K562 (cell line): ENCODE measurements around the gene DPM1. TPM values are rescaled to one million over a fixed set of nuclear protein-coding genes. Genes with fewer than 3 reads are reported as not detected.

Experiments
- CBX3 ChIP-seq, 2 experiments: IDR thresholded peaks; 1 replicate in 1 of 2; 2 replicates in 1 of 2; pipeline ENCODE4 v1.6.1; 2012; ENCODE audit warnings: inconsistent platforms in 2 of 2, low read length in 2 of 2, borderline replicate concordance in 1 of 2, control low read depth in 1 of 2
- ETV5 ChIP-seq: sonication (generic); formaldehyde crosslinking; IDR thresholded peaks from 2 replicates; pipeline ENCODE4 v1.4.0; 2020; ENCODE audit warnings: low read depth, mild to moderate bottlenecking, missing genetic modification reagents
- MCM5 ChIP-seq: fragments of 450-650 bp; IDR thresholded peaks from 2 replicates; pipeline ENCODE4 v1.6.1; 2016; ENCODE audit warnings: low read depth
- MTA2 ChIP-seq: fragments of 450-650 bp; IDR thresholded peaks from 2 replicates; pipeline ENCODE4 v1.6.1; 2016; ENCODE audit warnings: low read depth
- ZC3H8 ChIP-seq: fragments of 450-650 bp; IDR thresholded peaks from 2 replicates; pipeline ENCODE4 v1.6.1; 2017
- ZFP36 ChIP-seq: fragments of 150-350 bp; IDR thresholded peaks from 2 replicates; pipeline ENCODE4 v1.6.1; 2018; ENCODE audit warnings: low read length, low read depth; ENCODE audit not compliant: partially characterized antibody
- ZNF77 ChIP-seq: fragments of 250-450 bp; sonication (Bioruptor Pico); IDR thresholded peaks from 2 replicates; pipeline ENCODE4 v1.5.0; 2020
- polyA plus RNA-seq, 8 experiments: library from polyadenylated mRNA; depleted of rRNA in 4 of 8; stranded (reverse) in 5 of 8; unstranded in 3 of 8; fragments of >200 nt; fragmentation: Nextera tagmentation in 2 of 8; fragmentation: Illumina TruSeq in 1 of 8; extraction: Ambion mirVana in 2 of 8; extraction: Trizol in 1 of 8; gene quantifications; 2 replicates each; pipeline versions ENCODE4 v1.2.1 to v1.2.3, GENCODE V29; 2011 to 2014; ENCODE audit warnings: inconsistent platforms in 1 of 8, missing spikeins in 1 of 8
- total RNA-seq, 7 experiments: library from RNA; depleted of rRNA in 6 of 7; stranded (reverse); fragments of >200 nt in 6 of 7; fragmentation: Illumina TruSeq in 2 of 7; extraction: Trizol in 2 of 7; gene quantifications; 2 replicates each; pipeline versions ENCODE4 v1.2.1 to v1.2.3, GENCODE V29; 2011 to 2021; ENCODE audit warnings: low replicate concordance in 1 of 7
- TF ChIP-seq, protein P1 (sequence below): sonication (generic); formaldehyde crosslinking; IDR thresholded peaks from 2 replicates; pipeline ENCODE4 v1.8.0; 2023; ENCODE audit warnings: mild to moderate bottlenecking, missing genetic modification reagents
- TF ChIP-seq, protein P2 (sequence below): sonication (generic); formaldehyde crosslinking; IDR thresholded peaks from 2 replicates; pipeline ENCODE4 v1.9.0; 2022; ENCODE audit warnings: mild to moderate bottlenecking, missing genetic modification reagents

The DPM1 gene
- total and polyA plus RNA-seq, 9 of the 15 experiments (the other 6 are each of a cell fraction or from before 2014, with no cell fraction given) = 75.2 to 190 (median 153) TPM

DNA sequence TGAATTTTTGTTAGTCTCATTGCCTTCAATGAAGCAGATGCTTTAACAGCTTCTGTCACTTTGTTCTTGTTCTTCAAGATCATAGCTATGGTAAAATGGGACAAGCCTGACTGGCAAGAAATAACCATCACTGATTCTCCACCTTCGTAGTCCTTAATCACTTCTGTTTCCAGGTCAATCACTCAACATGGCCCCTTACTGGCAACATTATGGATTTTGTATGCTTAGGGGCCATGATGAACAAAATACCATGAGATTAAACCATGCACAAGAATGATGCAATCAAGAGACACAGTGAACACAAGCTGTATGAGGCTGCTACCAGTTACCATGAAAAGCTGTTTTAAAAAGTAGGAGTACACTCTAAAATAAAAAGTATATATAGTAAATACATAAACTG lies 59.9 kb downstream of the DPM1 start (continued):
- TF ChIP-seq CBX3 (IDR thresholded peaks at IDR 0.05; ENCODE audit: borderline replicate concordance in 1 of 2, low read length in 2 of 2) = no peak
- TF ChIP-seq ZNF77 = no peak
- TF ChIP-seq ETV5 (CRISPR knock-in tag) = no peak
- TF ChIP-seq ZFP36 = no peak
- TF ChIP-seq, protein P1, sequence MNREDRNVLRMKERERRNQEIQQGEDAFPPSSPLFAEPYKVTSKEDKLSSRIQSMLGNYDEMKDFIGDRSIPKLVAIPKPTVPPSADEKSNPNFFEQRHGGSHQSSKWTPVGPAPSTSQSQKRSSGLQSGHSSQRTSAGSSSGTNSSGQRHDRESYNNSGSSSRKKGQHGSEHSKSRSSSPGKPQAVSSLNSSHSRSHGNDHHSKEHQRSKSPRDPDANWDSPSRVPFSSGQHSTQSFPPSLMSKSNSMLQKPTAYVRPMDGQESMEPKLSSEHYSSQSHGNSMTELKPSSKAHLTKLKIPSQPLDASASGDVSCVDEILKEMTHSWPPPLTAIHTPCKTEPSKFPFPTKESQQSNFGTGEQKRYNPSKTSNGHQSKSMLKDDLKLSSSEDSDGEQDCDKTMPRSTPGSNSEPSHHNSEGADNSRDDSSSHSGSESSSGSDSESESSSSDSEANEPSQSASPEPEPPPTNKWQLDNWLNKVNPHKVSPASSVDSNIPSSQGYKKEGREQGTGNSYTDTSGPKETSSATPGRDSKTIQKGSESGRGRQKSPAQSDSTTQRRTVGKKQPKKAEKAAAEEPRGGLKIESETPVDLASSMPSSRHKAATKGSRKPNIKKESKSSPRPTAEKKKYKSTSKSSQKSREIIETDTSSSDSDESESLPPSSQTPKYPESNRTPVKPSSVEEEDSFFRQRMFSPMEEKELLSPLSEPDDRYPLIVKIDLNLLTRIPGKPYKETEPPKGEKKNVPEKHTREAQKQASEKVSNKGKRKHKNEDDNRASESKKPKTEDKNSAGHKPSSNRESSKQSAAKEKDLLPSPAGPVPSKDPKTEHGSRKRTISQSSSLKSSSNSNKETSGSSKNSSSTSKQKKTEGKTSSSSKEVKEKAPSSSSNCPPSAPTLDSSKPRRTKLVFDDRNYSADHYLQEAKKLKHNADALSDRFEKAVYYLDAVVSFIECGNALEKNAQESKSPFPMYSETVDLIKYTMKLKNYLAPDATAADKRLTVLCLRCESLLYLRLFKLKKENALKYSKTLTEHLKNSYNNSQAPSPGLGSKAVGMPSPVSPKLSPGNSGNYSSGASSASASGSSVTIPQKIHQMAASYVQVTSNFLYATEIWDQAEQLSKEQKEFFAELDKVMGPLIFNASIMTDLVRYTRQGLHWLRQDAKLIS (CRISPR knock-in tag) = no peak
- TF ChIP-seq ZC3H8 = no peak
- TF ChIP-seq MCM5 = no peak
- no peak for TF ChIP-seq MTA2
- TF ChIP-seq, protein P2, sequence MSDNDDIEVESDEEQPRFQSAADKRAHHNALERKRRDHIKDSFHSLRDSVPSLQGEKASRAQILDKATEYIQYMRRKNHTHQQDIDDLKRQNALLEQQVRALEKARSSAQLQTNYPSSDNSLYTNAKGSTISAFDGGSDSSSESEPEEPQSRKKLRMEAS (CRISPR knock-in tag) = no peak
- TF ChIP-seq, all 486 proteins: peak for 28
